HepG2 (cell line): ENCODE data around the gene ATE1. TPM values are rescaled to one million over a fixed set of nuclear protein-coding genes. Genes with fewer than 3 reads are reported as not detected.

Source experiments
- CENPX ChIP-seq: sonication (generic); formaldehyde crosslinking; IDR thresholded peaks from 2 replicates; pipeline ENCODE4 v1.9.0; 2021; ENCODE audit warnings: mild to moderate bottlenecking, missing genetic modification reagents, moderate library complexity
- DDIT3 ChIP-seq: sonication (generic); formaldehyde crosslinking; IDR thresholded peaks from 2 replicates; pipeline ENCODE4 v1.4.0; 2020; ENCODE audit warnings: mild to moderate bottlenecking, missing genetic modification reagents
- DNMT3B ChIP-seq: conservative IDR thresholded peaks from 2 replicates; pipeline ENCODE4 v1.6.1; 2016; ENCODE audit warnings: missing biosample characterization, control low read depth
- HCFC1 ChIP-seq: fragments of 150-350 bp; IDR thresholded peaks from 2 replicates; pipeline ENCODE4 v1.6.1; 2014; ENCODE audit warnings: low read depth, low read length
- MYC ChIP-seq: sonication (generic); formaldehyde crosslinking; IDR thresholded peaks from 2 replicates; pipeline ENCODE4 v1.9.0; 2021; ENCODE audit warnings: missing genetic modification reagents, borderline replicate concordance
- NFYC ChIP-seq: IDR thresholded peaks from 2 replicates; pipeline ENCODE4 v1.6.1; 2016; ENCODE audit warnings: missing genetic modification reagents, missing compliant biosample characterization
- RFX3 ChIP-seq: IDR thresholded peaks from 2 replicates; pipeline ENCODE4 v1.6.1; 2016; ENCODE audit warnings: missing biosample characterization, missing genetic modification reagents
- RNF2 ChIP-seq: fragments of 450-650 bp; conservative IDR thresholded peaks from 2 replicates; pipeline ENCODE4 v1.6.1; 2016; ENCODE audit warnings: low read depth
- SOX5 ChIP-seq: IDR thresholded peaks from 2 replicates; pipeline ENCODE4 v1.6.1; 2016; ENCODE audit warnings: borderline replicate concordance
- TFDP1 ChIP-seq: IDR thresholded peaks from 2 replicates; pipeline ENCODE4 v1.6.1; 2016; ENCODE audit warnings: missing compliant biosample characterization, missing genetic modification reagents, borderline replicate concordance
- ZBTB40 ChIP-seq, 2 experiments: fragments of 450-650 bp in 1 of 2; sonication (generic) in 1 of 2; formaldehyde crosslinking in 1 of 2; IDR thresholded peaks; 2 replicates each; pipeline versions ENCODE4 v1.6.1 to v1.8.0; 2016 to 2022; ENCODE audit warnings: antibody characterized with exemption in 1 of 2, mild to moderate bottlenecking in 1 of 2, missing genetic modification reagents in 1 of 2
- ZNF138 ChIP-seq: sonication (generic); formaldehyde crosslinking; IDR thresholded peaks from 2 replicates; pipeline ENCODE4 v1.5.0; 2020; ENCODE audit warnings: mild to moderate bottlenecking, low read depth, missing genetic modification reagents
- ZNF350 ChIP-seq: sonication (generic); formaldehyde crosslinking; IDR thresholded peaks from 2 replicates; pipeline ENCODE4 v1.4.0; 2020; ENCODE audit warnings: mild to moderate bottlenecking, low read depth, missing genetic modification reagents, borderline replicate concordance
- ZNF572 ChIP-seq: sonication (generic); formaldehyde crosslinking; IDR thresholded peaks from 2 replicates; pipeline ENCODE4 v1.5.1; 2020; ENCODE audit warnings: mild to moderate bottlenecking, missing genetic modification reagents
- ZSCAN5A ChIP-seq: sonication (generic); formaldehyde crosslinking; IDR thresholded peaks from 2 replicates; pipeline ENCODE4 v1.8.0; 2022; ENCODE audit warnings: mild to moderate bottlenecking, missing genetic modification reagents, borderline replicate concordance
- ZSCAN9 ChIP-seq: IDR thresholded peaks from 2 replicates; pipeline ENCODE4 v1.6.1; 2016; ENCODE audit warnings: borderline replicate concordance
- polyA plus RNA-seq, 8 experiments: library from polyadenylated mRNA; depleted of rRNA in 3 of 8; stranded (reverse) in 7 of 8; unstranded in 1 of 8; fragments of >200 nt; fragmentation: Illumina TruSeq in 4 of 8; extraction: Trizol in 4 of 8; gene quantifications; 2 replicates each; pipeline versions ENCODE4 v1.2.1 to v1.2.3, GENCODE V29; 2011 to 2016; ENCODE audit warnings: low read depth in 4 of 8, missing spikeins in 1 of 8, mixed read lengths in 1 of 8; ENCODE audit not compliant: insufficient read depth in 1 of 8
- total RNA-seq, 5 experiments: library from RNA; depleted of rRNA; stranded (reverse); fragments of >200 nt; fragmentation: Illumina TruSeq; extraction: Trizol; gene quantifications; 2 replicates each; pipeline ENCODE4 v1.2.3, GENCODE V29; 2016; ENCODE audit warnings: low read depth in 1 of 5

Gene ATE1
- total and polyA plus RNA-seq, 2 of the 13 experiments (the other 11 are each of a cell fraction or from before 2014, with no cell fraction given), result 17.5 to 42.2 TPM

- TF ChIP-seq ZBTB40 (IDR thresholded peaks at IDR 0.05) (no peak), ZBTB40 (CRISPR knock-in tag; IDR thresholded peaks at IDR 0.05) (peak; percentile 27; the same call in 1 of the 2 replicates), DDIT3 (CRISPR knock-in tag) (no peak; the same call in 1 of the 2 replicates), MYC (no peak), SOX5 (CRISPR knock-in tag) (peak; percentile 83), RNF2 (no peak), ZNF572 (no peak), TFDP1 (peak; percentile 40; the same call in 1 of the 2 replicates), CENPX (CRISPR knock-in tag) (no peak), ZSCAN9 (CRISPR knock-in tag) (peak; percentile 42; the same call in 1 of the 2 replicates), HCFC1 (no peak), NFYC (CRISPR knock-in tag) (0 out of 2 replicates have a peak, but pooled peaks have one; percentile 9), DNMT3B (CRISPR knock-in tag) (no peak), ZNF350 (0 out of 2 replicates have a peak, but pooled peaks have one; percentile 52), ZNF138 (CRISPR knock-in tag) (no peak), RFX3 (CRISPR knock-in tag) (no peak), ZSCAN5A (CRISPR knock-in tag) (no peak)
These were observed 72.9 kb downstream of the ATE1 start (continued) for GRCh38 chr10:121854809-121855445.
